Adrenal gland (tissue), 5 donors: Measurements from ENCODE around the gene HSD17B12.

Experiments
- POLR2A ChIP-seq, 2 donors: fragments of 450-650 bp; IDR thresholded peaks; one replicate each; pipeline ENCODE4 v1.6.1; 2017; ENCODE audit warnings: antibody characterized with exemption in 2 of 2, mild to moderate bottlenecking in 2 of 2, moderate library complexity in 1 of 2
- TF ChIP-seq, protein P1 (sequence below), 6 experiments: fragments of 450-650 bp in 4 of 6; fragments of 200-600 bp in 2 of 6; sonication (generic) in 1 of 6; IDR thresholded peaks; 1 replicate in 5 of 6; 2 replicates in 1 of 6; pipeline versions ENCODE4 v1.5.1 to v1.8.0; 2016 to 2021; ENCODE audit warnings: antibody characterized with exemption in 6 of 6, mild to moderate bottlenecking in 2 of 6, moderate library complexity in 1 of 6
- donor health status: DM: no; HTN: no; CAD: no.

GRCh38 chr11:43676933-43677332 lies 3.6 kb upstream of the HSD17B12 start:
- TF ChIP-seq, protein P1, sequence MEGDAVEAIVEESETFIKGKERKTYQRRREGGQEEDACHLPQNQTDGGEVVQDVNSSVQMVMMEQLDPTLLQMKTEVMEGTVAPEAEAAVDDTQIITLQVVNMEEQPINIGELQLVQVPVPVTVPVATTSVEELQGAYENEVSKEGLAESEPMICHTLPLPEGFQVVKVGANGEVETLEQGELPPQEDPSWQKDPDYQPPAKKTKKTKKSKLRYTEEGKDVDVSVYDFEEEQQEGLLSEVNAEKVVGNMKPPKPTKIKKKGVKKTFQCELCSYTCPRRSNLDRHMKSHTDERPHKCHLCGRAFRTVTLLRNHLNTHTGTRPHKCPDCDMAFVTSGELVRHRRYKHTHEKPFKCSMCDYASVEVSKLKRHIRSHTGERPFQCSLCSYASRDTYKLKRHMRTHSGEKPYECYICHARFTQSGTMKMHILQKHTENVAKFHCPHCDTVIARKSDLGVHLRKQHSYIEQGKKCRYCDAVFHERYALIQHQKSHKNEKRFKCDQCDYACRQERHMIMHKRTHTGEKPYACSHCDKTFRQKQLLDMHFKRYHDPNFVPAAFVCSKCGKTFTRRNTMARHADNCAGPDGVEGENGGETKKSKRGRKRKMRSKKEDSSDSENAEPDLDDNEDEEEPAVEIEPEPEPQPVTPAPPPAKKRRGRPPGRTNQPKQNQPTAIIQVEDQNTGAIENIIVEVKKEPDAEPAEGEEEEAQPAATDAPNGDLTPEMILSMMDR (IDR thresholded peaks at IDR 0.05) = no peak
- no peak for TF ChIP-seq POLR2A (IDR thresholded peaks at IDR 0.05)
